Measurements from ENCODE around the gene NDUFS6.

GRCh38 chr5:1795931-1796330 lies 5.3 kb upstream of the NDUFS6 start:
- TF ChIP-seq POLR2A (IDR thresholded peaks at IDR 0.05), result no peak
- TF ChIP-seq CTCF (IDR thresholded peaks at IDR 0.05), result no peak
